ENCODE data around the gene PLXNB3. TPM values are rescaled to one million over a fixed set of nuclear protein-coding genes. Genes with fewer than 3 reads are reported as not detected.
A peak's percentile ranks its signal among the peaks of the same experiment; 100 is the strongest.

Gene PLXNB3
- total and polyA plus RNA-seq, 2 of the 13 experiments (the other 11 are each of a cell fraction or from before 2014, with no cell fraction given) = 3.0 to 6.9 TPM

DNA sequence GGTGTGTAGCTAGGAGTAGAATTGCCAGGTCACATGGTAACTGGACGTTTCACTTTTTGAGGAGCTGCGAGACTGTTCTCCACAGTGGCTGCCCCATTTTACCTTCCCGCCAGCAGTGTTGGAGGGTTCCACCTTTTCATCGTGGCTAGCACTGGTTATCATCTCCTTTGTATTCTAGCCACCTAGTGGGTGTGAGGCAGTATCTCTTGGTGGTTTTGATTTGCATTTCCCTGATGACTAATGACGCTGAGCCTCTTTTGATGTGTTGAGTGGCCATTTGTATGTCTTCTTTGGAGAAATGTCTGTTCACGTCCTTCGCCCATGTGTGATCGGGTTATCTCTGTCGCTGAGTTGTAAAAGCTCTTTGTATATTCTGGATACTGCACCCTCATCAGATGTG is 28.8 kb upstream of the PLXNB3 start:
- intact Hi-C loops (cut with micrococcal nuclease; ENCODE audit: unreplicated experiment) (no loop called here), in situ Hi-C loops (cut with HindIII; ENCODE audit: extremely low pct_ligation_motif_present, low pct_unique_long_range_greater_than_20kb) (no loop called here)
- 90% methylated on average over 8 of the region's 9 CpGs for WGBS (ENCODE audit: low lambda C conversion rate)
- no peaks in the 10 kb centered on the region for H3K27me3 ChIP-seq (ENCODE audit: control insufficient read depth in 1 of 2, insufficient read depth in 2 of 2, low read length in 2 of 2)
- no peak for ATAC-seq
- peak; percentile 21 for FAIRE-seq
- no peak overlapping the region for H3K4me3 ChIP-seq (replicated peaks in 1 of 3; ENCODE audit: insufficient read depth in 1 of 3, low read depth in 2 of 3, low read length in 3 of 3)
- DNase-seq (ENCODE audit: low spot score) = no peak
- TF ChIP-seq EP300 (IDR thresholded peaks at IDR 0.05; ENCODE audit: low read depth in 2 of 2, low read length in 2 of 2) (no peak), EP300 (CRISPR knock-in tag; IDR thresholded peaks at IDR 0.05; ENCODE audit: borderline replicate concordance) (no peak), ZNF326 (CRISPR knock-in tag; IDR thresholded peaks at IDR 0.05; ENCODE audit: borderline replicate concordance) (no peak), ZKSCAN5 (CRISPR knock-in tag; IDR thresholded peaks at IDR 0.05) (no peak), HOXD1 (CRISPR knock-in tag; IDR thresholded peaks at IDR 0.05) (no peak), ZSCAN9 (CRISPR knock-in tag; IDR thresholded peaks at IDR 0.05; ENCODE audit: borderline replicate concordance) (no peak)
- TF ChIP-seq, protein P1, sequence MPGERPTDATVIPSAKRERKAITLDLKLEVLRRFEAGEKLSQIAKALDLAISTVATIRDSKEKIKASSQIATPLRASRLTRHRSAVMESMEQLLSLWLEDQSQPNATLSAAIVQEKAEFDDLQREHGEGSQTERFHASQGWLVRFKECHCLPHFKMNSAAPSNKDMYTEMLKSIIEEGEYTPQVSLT (CRISPR knock-in tag; IDR thresholded peaks at IDR 0.05; ENCODE audit: borderline replicate concordance, low read depth) = no peak
- peaks cover 3% of the 10 kb centered on the region; the same call in 1 of the 2 replicates for H4K20me1 ChIP-seq (ENCODE audit: insufficient read depth, low read length)
- no peak overlapping the region for H2AFZ ChIP-seq (ENCODE audit: low read length)
- peaks cover 24% of the 10 kb centered on the region for H3K4me1 ChIP-seq (ENCODE audit: insufficient read depth, low read length)
- no TSS peak for BruUV-seq (replicated peaks)
- H3K9me3 ChIP-seq (ENCODE audit: low read length) = no peaks in the 10 kb centered on the region
- no peak overlapping the region for H3K9ac ChIP-seq (ENCODE audit: insufficient read depth, low read depth, low read length)
- H3K27ac ChIP-seq (ENCODE audit: extremely low read length, insufficient read depth, low read length) = no peak overlapping the region
- 0 out of 5 replicates have a peak, but pooled peaks cover 0 to 3% of the 10 kb centered on the region in 2 experiments for H3K36me3 ChIP-seq (replicated peaks in 1 of 2; ENCODE audit: control insufficient read depth in 1 of 2, insufficient read depth in 2 of 2, low read length in 2 of 2)
- POLR2A ChIA-PET = no interaction called here
- H3K79me2 ChIP-seq (ENCODE audit: insufficient read depth, low read length) = no peaks in the 10 kb centered on the region
- H3K4me2 ChIP-seq (ENCODE audit: low read depth, low read length) = no peak overlapping the region
- CTCF ChIA-PET (ENCODE audit: low intra/inter-chr PET ratio, low total read pairs) = no interaction called here

- CTCF ChIA-PET (ENCODE audit: low intra/inter-chr PET ratio, low total read pairs) = no interaction called here
- no peak for DNase-seq (ENCODE audit: low spot score)
- no peaks in the 10 kb centered on the region for H4K20me1 ChIP-seq (ENCODE audit: insufficient read depth, low read length)
- no peak for ATAC-seq
- H3K4me3 ChIP-seq (replicated peaks in 1 of 3; ENCODE audit: insufficient read depth in 1 of 3, low read depth in 2 of 3, low read length in 3 of 3) = no peak overlapping the region
- no peak overlapping the region for H3K27ac ChIP-seq (ENCODE audit: extremely low read length, insufficient read depth, low read length)
- 98% methylated on average over 10 of the region's 30 CpGs for WGBS (ENCODE audit: low lambda C conversion rate)
- in situ Hi-C loops (cut with HindIII; ENCODE audit: extremely low pct_ligation_motif_present, low pct_unique_long_range_greater_than_20kb) = no loop called here
- POLR2A ChIA-PET = no interaction called here
- peaks cover 16% of the 10 kb centered on the region for H3K4me1 ChIP-seq (ENCODE audit: insufficient read depth, low read length)
- no peak overlapping the region for H3K4me2 ChIP-seq (ENCODE audit: low read depth, low read length)
- FAIRE-seq = no peak
- no peaks in the 10 kb centered on the region for H3K79me2 ChIP-seq (ENCODE audit: insufficient read depth, low read length)
- 0 out of 5 replicates have a peak, but pooled peaks cover 0 to 3% of the 10 kb centered on the region in 2 experiments for H3K36me3 ChIP-seq (replicated peaks in 1 of 2; ENCODE audit: control insufficient read depth in 1 of 2, insufficient read depth in 2 of 2, low read length in 2 of 2)
- intact Hi-C loops (cut with micrococcal nuclease; ENCODE audit: unreplicated experiment) = no loop called here
- H2AFZ ChIP-seq (ENCODE audit: low read length) = no peak overlapping the region
- H3K9me3 ChIP-seq (ENCODE audit: low read length) = no peaks in the 10 kb centered on the region
- H3K27me3 ChIP-seq (ENCODE audit: control insufficient read depth in 1 of 2, insufficient read depth in 2 of 2, low read length in 2 of 2) = no peaks in the 10 kb centered on the region
- no peak overlapping the region for H3K9ac ChIP-seq (ENCODE audit: insufficient read depth, low read depth, low read length)
- BruUV-seq (replicated peaks) = no TSS peak
- TF ChIP-seq DMAP1 (CRISPR knock-in tag; IDR thresholded peaks at IDR 0.05) (no peak), ZNF850 (CRISPR knock-in tag; conservative IDR thresholded peaks at IDR 0.05) (no peak), DRAP1 (CRISPR knock-in tag; IDR thresholded peaks at IDR 0.05) (no peak), ZNF878 (CRISPR knock-in tag; IDR thresholded peaks at IDR 0.05) (no peak), ZBTB4 (CRISPR knock-in tag; IDR thresholded peaks at IDR 0.05; ENCODE audit: borderline replicate concordance) (no peak), ZNF337 (CRISPR knock-in tag; IDR thresholded peaks at IDR 0.05; ENCODE audit: borderline replicate concordance, low read depth) (no peak), NR1H2 (CRISPR knock-in tag; IDR thresholded peaks at IDR 0.05; ENCODE audit: borderline replicate concordance, low read depth) (no peak), MTF1 (CRISPR knock-in tag; IDR thresholded peaks at IDR 0.05) (no peak)
Observed at GRCh38 chrX:153736071-153736820, 27.8 kb upstream of the PLXNB3 start.

Measured in HepG2 (cell line).